Trophoblast cell (in vitro differentiated cells and primary cell): ENCODE data around the gene TNFRSF4.

Experiments used
- DNase-seq, 2 donors: peaks; one replicate each; pipeline ENCODE4 v3.0.0-alpha.2; 2016
- H2AFZ ChIP-seq: 2 replicates; pipeline ENCODE4 v1.6.1; 2013; ENCODE audit warnings: low read length, moderate library complexity, mild to moderate bottlenecking; ENCODE audit not compliant: insufficient read depth, poor library complexity
- H2AK5ac ChIP-seq: 2 replicates; pipeline ENCODE4 v1.6.1; 2013; ENCODE audit warnings: mild to moderate bottlenecking, low read length
- H2BK120ac ChIP-seq: 2 replicates; pipeline ENCODE4 v1.6.1; 2013; ENCODE audit warnings: low read length, mild to moderate bottlenecking, moderate library complexity; ENCODE audit not compliant: insufficient read depth, poor library complexity
- H2BK12ac ChIP-seq: 2 replicates; pipeline ENCODE4 v1.6.1; 2013; ENCODE audit warnings: mild to moderate bottlenecking, low read length, moderate library complexity
- H2BK5ac ChIP-seq: 2 replicates; pipeline ENCODE4 v1.6.1; 2013; ENCODE audit warnings: low read length, low read depth, moderate library complexity, mild to moderate bottlenecking; ENCODE audit not compliant: poor library complexity
- H3K14ac ChIP-seq: 2 replicates; pipeline ENCODE4 v1.6.1; 2013; ENCODE audit warnings: mild to moderate bottlenecking, low read length
- H3K18ac ChIP-seq: 2 replicates; pipeline ENCODE4 v1.6.1; 2013; ENCODE audit warnings: mild to moderate bottlenecking, low read length
- H3K23ac ChIP-seq: 2 replicates; pipeline ENCODE4 v1.6.1; 2013; ENCODE audit warnings: low read length
- H3K27ac ChIP-seq: 2 replicates; pipeline ENCODE4 v1.5.1; 2013; ENCODE audit warnings: low read depth, mild to moderate bottlenecking, inconsistent platforms, low read length, moderate library complexity
- H3K27me3 ChIP-seq: 2 replicates; pipeline ENCODE4 v1.6.1; 2013; ENCODE audit warnings: inconsistent platforms, mild to moderate bottlenecking, low read length, moderate library complexity; ENCODE audit not compliant: insufficient read depth
- H3K36me3 ChIP-seq, 2 experiments: 1 replicate in 1 of 2; 2 replicates in 1 of 2; pipeline ENCODE4 v1.6.1; 2013; ENCODE audit warnings: low read length in 2 of 2, mild to moderate bottlenecking in 2 of 2, moderate library complexity in 1 of 2; ENCODE audit not compliant: insufficient read depth in 2 of 2, control insufficient read depth in 1 of 2
- H3K4ac ChIP-seq: 2 replicates; pipeline ENCODE4 v1.6.1; 2013; ENCODE audit warnings: low read depth, mild to moderate bottlenecking, low read length, moderate library complexity
- H3K4me1 ChIP-seq, 2 experiments: 1 replicate in 1 of 2; 2 replicates in 1 of 2; pipeline ENCODE4 v1.6.1; 2013; ENCODE audit warnings: low read length in 2 of 2, mild to moderate bottlenecking in 2 of 2, moderate library complexity in 1 of 2; ENCODE audit not compliant: insufficient read depth in 2 of 2, control insufficient read depth in 1 of 2
- H3K4me2 ChIP-seq: 2 replicates; pipeline ENCODE4 v1.6.1; 2013; ENCODE audit warnings: inconsistent platforms, mild to moderate bottlenecking, low read length, moderate library complexity
- H3K4me3 ChIP-seq: 2 replicates; pipeline ENCODE4 v1.5.1; 2013; ENCODE audit warnings: mild to moderate bottlenecking, low read depth, low read length, inconsistent platforms
- H3K79me1 ChIP-seq: one replicate; pipeline ENCODE4 v1.6.1; 2013; ENCODE audit warnings: low read length
- H3K79me2 ChIP-seq: 2 replicates; pipeline ENCODE4 v1.6.1; 2013; ENCODE audit warnings: low read length, mild to moderate bottlenecking; ENCODE audit not compliant: control insufficient read depth, insufficient read depth, poor library complexity
- H3K9ac ChIP-seq: 2 replicates; pipeline ENCODE4 v1.6.1; 2013; ENCODE audit warnings: mild to moderate bottlenecking, low read length
- H3K9me3 ChIP-seq: 2 replicates; pipeline ENCODE4 v1.6.1; 2013; ENCODE audit warnings: low read depth, mild to moderate bottlenecking, control low read depth, inconsistent platforms, low read length; ENCODE audit not compliant: insufficient read depth
- H4K12ac ChIP-seq: 2 replicates; pipeline ENCODE4 v1.6.1; 2013; ENCODE audit warnings: low read depth, mild to moderate bottlenecking, low read length, moderate library complexity
- H4K8ac ChIP-seq: 2 replicates; pipeline ENCODE4 v1.6.1; 2013; ENCODE audit warnings: low read depth, mild to moderate bottlenecking, low read length, moderate library complexity
- H4K91ac ChIP-seq: one replicate; pipeline ENCODE4 v1.6.1; 2013; ENCODE audit warnings: low read depth, mild to moderate bottlenecking, low read length, moderate library complexity
- WGBS: extraction: QIAGEN DNeasy Blood & Tissue Kit; methylation state at CpG from one replicate; pipeline ENCODE4 v1.1.7; 2013; ENCODE audit warnings: missing lambda C conversion rate; ENCODE audit not compliant: insufficient read length, insufficient coverage; ENCODE audit errors: extremely low coverage; 5-methylcytosine and 5-hydroxymethylcytosine counted together

TNFRSF4 gene

DNA sequence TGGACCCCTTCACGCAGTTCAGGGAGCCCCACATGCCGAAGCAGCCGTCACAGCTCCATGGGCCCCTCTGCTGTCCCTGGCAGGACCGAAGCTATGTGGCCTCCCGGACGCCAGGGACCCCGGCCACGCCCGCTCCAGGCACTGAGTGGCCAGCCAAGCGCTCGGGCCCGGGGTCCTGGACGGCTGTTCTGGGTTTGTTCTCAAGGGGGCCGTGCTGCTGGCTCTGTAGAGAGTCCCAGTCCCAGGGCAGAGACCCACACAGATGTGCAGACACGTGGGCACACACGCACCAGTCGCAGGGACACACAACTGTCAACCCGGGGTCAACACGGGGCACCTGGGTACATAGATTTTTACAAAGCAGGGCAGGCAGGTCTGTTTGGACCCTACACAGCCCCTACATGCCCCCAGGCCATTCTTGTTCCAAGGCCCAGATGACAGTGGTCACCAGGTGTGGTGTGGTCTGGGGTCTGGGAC lies 24.8 kb upstream of the TNFRSF4 start:
- Histone ChIP-seq H3K4me2 (no peak overlapping the region), H3K9me3 (no peaks in the 10 kb centered on the region), H4K8ac (no peak overlapping the region), H3K4me1 (peaks cover 0 to 21% of the 10 kb centered on the region in 2 experiments), H4K91ac (no peak overlapping the region), H3K14ac (no peak overlapping the region), H3K4me3 (no peak overlapping the region), H2BK120ac (peak overlapping the region; percentile 13), H3K18ac (no peak overlapping the region), H3K27ac (no peak overlapping the region), H3K4ac (no peak overlapping the region), H2AFZ (no peak overlapping the region), H3K36me3 (peaks cover 8 to 12% of the 10 kb centered on the region in 2 experiments), H3K23ac (no peak overlapping the region), H3K9ac (no peak overlapping the region), H3K79me2 (no peaks in the 10 kb centered on the region), H2BK5ac (no peak overlapping the region), H4K12ac (no peak overlapping the region), H3K79me1 (peaks cover 2% of the 10 kb centered on the region), H2BK12ac (no peak overlapping the region), H2AK5ac (no peak overlapping the region), H3K27me3 (no peaks in the 10 kb centered on the region)
- no peak for DNase-seq
- WGBS = no CpG with 5 or more reads among the region's 19 CpGs

DNA sequence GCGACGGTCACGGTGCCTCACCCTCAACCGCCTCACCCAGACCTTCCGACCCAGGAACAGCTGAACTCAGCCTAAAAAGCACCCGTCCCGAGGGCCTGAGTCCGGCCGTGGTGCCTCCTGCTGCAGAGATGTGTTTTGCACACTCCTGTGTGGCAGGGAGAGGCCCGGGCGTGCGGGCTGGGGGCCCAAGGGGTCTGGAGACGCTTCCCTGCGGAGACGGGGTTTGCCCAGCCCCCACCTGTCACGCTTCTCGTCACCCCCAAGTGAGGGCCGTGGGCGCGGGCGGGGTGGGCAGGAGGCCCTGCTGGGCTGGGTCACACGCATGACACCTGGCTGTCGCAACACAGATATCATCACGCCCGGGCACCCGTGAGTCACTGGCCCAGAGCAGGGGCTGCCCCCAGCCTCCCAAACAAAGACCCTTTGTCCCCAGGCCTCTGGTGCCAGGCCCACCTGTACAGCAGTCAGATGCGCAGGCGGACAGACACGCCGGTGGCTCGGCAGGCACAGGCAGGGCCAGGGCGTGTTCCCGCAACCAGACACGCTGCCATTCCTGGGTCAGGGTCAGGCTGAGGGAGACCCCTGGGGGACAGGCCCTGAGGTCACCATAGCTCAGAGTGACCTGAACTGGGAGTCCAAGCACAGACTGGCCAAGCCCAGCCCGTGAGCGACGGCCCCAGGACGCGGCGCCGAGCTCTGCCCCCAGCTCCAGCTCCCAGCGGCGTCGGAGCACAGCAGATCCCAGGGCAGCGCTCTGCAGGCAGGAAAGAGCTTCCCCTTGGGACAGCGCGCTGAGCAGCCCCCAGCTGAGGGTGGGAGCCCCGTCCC lies 24.1 kb upstream of the TNFRSF4 start:
- Histone ChIP-seq H3K14ac (no peak overlapping the region), H3K4ac (no peak overlapping the region), H2BK120ac (no peak overlapping the region), H2BK12ac (no peak overlapping the region), H3K4me3 (no peak overlapping the region), H3K36me3 (peaks cover 8 to 15% of the 10 kb centered on the region in 2 experiments), H3K27ac (no peak overlapping the region), H3K18ac (no peak overlapping the region), H2AK5ac (peak overlapping the region; percentile 38), H3K4me2 (no peak overlapping the region), H3K23ac (no peak overlapping the region), H3K79me1 (peaks cover 2% of the 10 kb centered on the region), H3K79me2 (no peaks in the 10 kb centered on the region), H2AFZ (peak overlapping the region; percentile 6), H3K9me3 (peaks cover 3% of the 10 kb centered on the region), H4K8ac (no peak overlapping the region), H3K9ac (no peak overlapping the region), H3K4me1 (peaks cover 3 to 23% of the 10 kb centered on the region in 2 experiments), H2BK5ac (no peak overlapping the region), H4K91ac (no peak overlapping the region), H3K27me3 (no peaks in the 10 kb centered on the region), H4K12ac (no peak overlapping the region)
- peak; percentile 19 to 35 for DNase-seq
- no CpG with 5 or more reads among the region's 48 CpGs for WGBS

DNA sequence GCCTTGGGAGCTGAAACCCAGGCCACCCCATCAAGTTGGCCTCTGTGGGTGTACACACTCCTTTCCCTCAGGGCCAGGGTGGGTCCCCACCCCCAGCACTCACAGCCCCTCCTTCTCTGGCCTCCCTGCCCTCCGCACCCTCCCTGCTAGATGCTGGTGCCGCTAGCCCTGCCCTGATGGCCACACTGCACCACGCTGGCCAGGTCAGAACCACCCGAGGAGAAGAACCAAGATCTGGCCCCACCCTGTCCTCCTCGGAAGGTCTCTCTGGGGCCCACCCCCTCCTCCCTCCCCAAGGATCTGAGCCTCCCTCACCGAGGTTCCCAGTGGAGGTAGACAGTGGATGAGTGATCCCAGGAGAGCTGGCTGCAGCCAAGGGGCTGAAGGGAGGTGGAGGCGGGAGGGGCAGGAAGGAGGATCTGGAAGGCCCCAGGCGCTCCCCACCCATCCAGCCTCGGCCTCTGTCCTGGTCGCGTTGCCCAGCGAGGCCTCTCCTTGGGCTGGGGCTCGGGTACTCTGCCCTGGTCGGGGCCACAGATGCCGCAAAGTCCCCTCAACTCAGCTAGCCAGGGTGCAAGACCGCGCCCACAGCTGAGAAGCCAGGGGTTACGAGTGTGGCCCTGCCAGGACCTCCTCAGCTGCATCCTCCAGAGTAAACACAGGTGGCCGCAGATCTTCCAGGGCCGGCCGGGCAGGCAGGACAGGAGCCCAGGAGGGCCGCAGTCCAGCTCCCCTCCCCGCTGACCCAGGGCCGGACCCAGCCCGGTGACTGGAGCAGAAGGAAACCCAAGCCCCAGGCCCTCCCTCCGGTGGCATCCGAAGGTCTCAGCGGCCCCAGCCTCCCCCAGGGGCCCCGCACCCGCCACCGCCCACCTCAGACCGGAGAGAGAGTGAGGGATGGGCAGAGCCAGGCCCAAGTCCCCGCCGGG lies 23.3 kb upstream of the TNFRSF4 start:
- Histone ChIP-seq H3K4me1 (peaks cover 11 to 31% of the 10 kb centered on the region in 2 experiments), H3K23ac (no peak overlapping the region), H3K79me2 (peaks cover 6% of the 10 kb centered on the region), H3K14ac (no peak overlapping the region), H3K9me3 (peaks cover 10% of the 10 kb centered on the region), H3K36me3 (peaks cover 11 to 14% of the 10 kb centered on the region in 2 experiments), H4K8ac (no peak overlapping the region), H3K18ac (no peak overlapping the region), H3K27me3 (no peaks in the 10 kb centered on the region), H3K4me3 (no peak overlapping the region), H3K79me1 (peaks cover 5% of the 10 kb centered on the region), H2BK5ac (no peak overlapping the region), H4K12ac (no peak overlapping the region), H2BK120ac (peak overlapping the region; percentile 12), H4K91ac (no peak overlapping the region), H2BK12ac (no peak overlapping the region), H3K4ac (no peak overlapping the region), H3K27ac (no peak overlapping the region), H3K9ac (no peak overlapping the region), H3K4me2 (no peak overlapping the region), H2AFZ (peak overlapping the region; percentile 6), H2AK5ac (no peak overlapping the region)
- no CpG with 5 or more reads among the region's 34 CpGs for WGBS
- no peak for DNase-seq

DNA sequence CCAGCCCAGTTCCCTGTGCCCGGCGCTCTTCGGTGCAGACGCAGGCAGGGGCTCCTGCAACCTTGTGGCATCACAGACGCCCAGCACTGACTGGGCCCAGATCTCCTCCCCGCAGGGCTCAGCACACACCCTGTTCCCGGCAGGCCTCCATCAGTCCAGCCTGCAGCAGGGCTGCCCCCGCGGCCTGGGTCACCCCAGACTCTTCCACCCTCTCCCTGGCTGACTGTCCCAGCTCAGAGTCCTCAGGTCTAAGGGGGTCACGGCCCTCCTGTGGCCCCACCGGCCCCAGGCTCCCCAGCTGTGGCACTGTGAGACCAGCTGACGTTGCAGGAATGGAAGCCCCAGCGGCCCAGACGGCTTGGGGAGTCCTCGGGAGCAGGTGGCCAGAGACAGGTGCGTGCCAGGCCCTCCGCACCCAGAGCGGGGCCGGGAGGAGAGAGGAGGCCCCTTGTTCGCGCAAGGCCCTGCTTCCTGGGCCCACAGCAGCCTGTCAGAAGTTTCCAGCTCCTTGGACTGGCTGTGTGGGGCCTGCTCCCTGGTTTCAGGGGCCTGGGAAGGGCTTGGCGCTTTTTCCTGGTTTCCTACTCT lies 22.3 kb upstream of the TNFRSF4 start:
- Histone ChIP-seq H4K8ac (no peak overlapping the region), H4K12ac (no peak overlapping the region), H3K9ac (no peak overlapping the region), H3K27ac (no peak overlapping the region), H3K27me3 (no peaks in the 10 kb centered on the region), H3K9me3 (peaks cover 10% of the 10 kb centered on the region), H3K4me2 (no peak overlapping the region), H4K91ac (no peak overlapping the region), H2AFZ (no peak overlapping the region), H3K23ac (no peak overlapping the region), H2BK120ac (no peak overlapping the region), H2BK12ac (no peak overlapping the region), H2AK5ac (no peak overlapping the region), H3K14ac (no peak overlapping the region), H3K36me3 (peaks cover 11 to 13% of the 10 kb centered on the region in 2 experiments), H3K4me1 (peaks cover 11 to 31% of the 10 kb centered on the region in 2 experiments), H3K4ac (no peak overlapping the region), H3K18ac (no peak overlapping the region), H3K79me2 (peaks cover 11% of the 10 kb centered on the region), H3K79me1 (peaks cover 10% of the 10 kb centered on the region), H3K4me3 (no peak overlapping the region), H2BK5ac (no peak overlapping the region)
- no peak for DNase-seq
- WGBS = no CpG with 5 or more reads among the region's 22 CpGs
